Natural killer cell (primary cell): ENCODE data around the gene AVPR2. TPM values are rescaled to one million over a fixed set of nuclear protein-coding genes. Genes with fewer than 3 reads are reported as not detected.

ENCODE experiments used
- ATAC-seq, 3 donors: fragments of 150-1000 bp in 2 of 3; fragments of 200-7000 bp in 1 of 3; cut with Tn5 transposase; 1 replicate in 1 of 3; 2 replicates in 2 of 3; pipeline ENCODE4 v1.10.0; 2021; ENCODE audit warnings: mild to moderate bottlenecking in 2 of 3, moderate library complexity in 2 of 3
- DNase-seq, 2 donors: peaks; one replicate each; pipeline versions ENCODE4 v3.0.0 to v3.0.0-alpha.2; 2013 to 2021; ENCODE audit warnings: mixed read lengths in 1 of 2
- H3K27ac ChIP-seq: one replicate; pipeline ENCODE4 v1.5.1; 2013; ENCODE audit warnings: mild to moderate bottlenecking, low read length
- H3K27me3 ChIP-seq: one replicate; pipeline ENCODE4 v1.6.1; 2013; ENCODE audit warnings: low read length; ENCODE audit not compliant: control insufficient read depth, insufficient read depth
- H3K36me3 ChIP-seq: one replicate; pipeline ENCODE4 v1.6.1; 2013; ENCODE audit warnings: low read length; ENCODE audit not compliant: control insufficient read depth, insufficient read depth
- H3K4me1 ChIP-seq: one replicate; pipeline ENCODE4 v1.6.1; 2013; ENCODE audit warnings: low read length; ENCODE audit not compliant: control insufficient read depth, insufficient read depth
- H3K4me3 ChIP-seq: one replicate; pipeline ENCODE4 v1.5.1; 2013; ENCODE audit warnings: low read length
- H3K9me3 ChIP-seq: one replicate; pipeline ENCODE4 v1.6.1; 2013; ENCODE audit warnings: low read length; ENCODE audit not compliant: control insufficient read depth, insufficient read depth
- H3K27ac Mint-ChIP-seq, 2 donors: one replicate each; pipeline ENCODE4 v1.8.0; 2022; ENCODE audit warnings: mild to moderate bottlenecking in 2 of 2, mixed read lengths in 2 of 2, moderate library complexity in 1 of 2
- H3K27me3 Mint-ChIP-seq, 2 donors: one replicate each; pipeline ENCODE4 v1.8.0; 2022; ENCODE audit warnings: low read depth in 2 of 2, mixed read lengths in 2 of 2
- H3K36me3 Mint-ChIP-seq: one replicate; pipeline ENCODE4 v1.8.0; 2022; ENCODE audit warnings: mixed read lengths
- H3K4me1 Mint-ChIP-seq, 2 donors: one replicate each; pipeline ENCODE4 v1.8.0; 2022; ENCODE audit warnings: mixed read lengths in 2 of 2
- H3K4me3 Mint-ChIP-seq: one replicate; pipeline ENCODE4 v1.8.0; 2022; ENCODE audit warnings: mild to moderate bottlenecking, moderate library complexity, mixed read lengths
- H3K9me3 Mint-ChIP-seq, 2 donors: one replicate each; pipeline ENCODE4 v1.8.0; 2022; ENCODE audit warnings: mixed read lengths in 2 of 2
- CTCF ChIP-seq: fragments of 200-600 bp; IDR thresholded peaks from one replicate; pipeline ENCODE4 v1.8.0; 2022; ENCODE audit warnings: antibody characterized with exemption
- WGBS: methylation state at CpG from one replicate; pipeline ENCODE4 v1.1.7; 2013; ENCODE audit warnings: missing lambda C conversion rate; ENCODE audit not compliant: insufficient coverage; 5-methylcytosine and 5-hydroxymethylcytosine counted together
- intact Hi-C: fragments of 100-400 bp; cut with micrococcal nuclease; formaldehyde crosslinking; loops from one replicate; pipeline ENCODE4 v1.14.2; 2022
- total RNA-seq, 4 donors: library from RNA; stranded (reverse); fragments of 120-200 nt in 1 of 4; gene quantifications; one replicate each; pipeline versions ENCODE4 v1.2.3 to v1.2.4, GENCODE V29; 2013 to 2022

AVPR2 gene
- total RNA-seq, 3 donors from 2014 or later (not counting 1 experiment from before 2014, with no cell fraction given): not detected

DNA sequence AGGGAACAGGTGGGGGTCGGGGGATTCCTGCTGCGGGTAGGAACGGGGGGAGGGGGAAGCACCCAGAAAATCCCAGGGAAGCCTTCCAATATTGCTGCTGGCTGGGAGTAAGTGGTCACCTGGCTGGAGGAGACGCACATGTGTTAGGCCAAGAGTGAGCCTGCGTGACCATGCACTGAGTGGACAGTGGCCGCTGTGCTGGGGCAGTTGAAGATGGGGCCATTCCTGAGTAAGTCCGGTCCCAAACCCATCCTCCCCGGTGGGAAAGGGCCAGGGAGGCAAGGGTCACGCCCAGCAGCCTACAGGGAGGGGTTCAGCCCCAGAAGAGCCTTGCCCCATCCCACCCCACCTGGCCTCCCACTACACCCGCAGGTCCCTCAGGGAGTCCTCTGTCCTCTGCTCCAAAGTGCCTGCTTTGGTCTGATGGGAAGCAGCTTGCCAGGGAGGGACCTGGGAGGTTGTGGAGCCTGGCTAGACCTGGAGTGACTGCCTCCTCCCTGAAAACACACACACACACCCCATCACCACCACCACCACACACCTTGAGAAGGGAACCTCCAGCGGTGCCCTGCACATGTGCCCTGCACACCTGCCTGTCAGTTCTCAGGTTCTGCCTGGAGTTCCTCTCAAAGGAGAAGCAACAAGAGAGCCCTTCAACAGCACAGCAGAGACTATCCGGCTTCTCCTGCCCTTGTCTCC, 24.6 kb upstream of the AVPR2 start:
- 73% methylated on average over 11 of the region's 12 CpGs for WGBS
- TF ChIP-seq CTCF: no peak
- no peak for ATAC-seq
- Mint-ChIP-seq H3K9me3 (no peaks in the 10 kb centered on the region), H3K27me3 (peaks cover 29 to 34% of the 10 kb centered on the region in 2 donors), H3K36me3 (no peaks in the 10 kb centered on the region), H3K4me1 (peaks cover 0 to 16% of the 10 kb centered on the region in 2 donors), H3K4me3 (no peak overlapping the region), H3K27ac (no peak overlapping the region)
- Histone ChIP-seq H3K4me3 (no peak overlapping the region), H3K27me3 (peaks cover 12% of the 10 kb centered on the region), H3K27ac (no peak overlapping the region), H3K4me1 (peaks cover 10% of the 10 kb centered on the region), H3K36me3 (no peaks in the 10 kb centered on the region), H3K9me3 (no peaks in the 10 kb centered on the region)
- intact Hi-C loops: no loop called here
- DNase-seq: no peak

GRCh38 chrX:153880440-153880815, 24.0 kb upstream of the AVPR2 start:
- no peak for ATAC-seq
- Histone ChIP-seq H3K4me1 (peaks cover 16% of the 10 kb centered on the region), H3K27me3 (peaks cover 18% of the 10 kb centered on the region), H3K27ac (no peak overlapping the region), H3K9me3 (no peaks in the 10 kb centered on the region), H3K36me3 (no peaks in the 10 kb centered on the region), H3K4me3 (no peak overlapping the region)
- 41% methylated on average over 4 of the region's 6 CpGs for whole genome bisulfite sequencing
- no peak for DNase-seq
- no peaks in the 10 kb centered on the region for H3K9me3 Mint-ChIP-seq
- H3K27me3 Mint-ChIP-seq: peaks cover 29 to 34% of the 10 kb centered on the region in 2 donors
- no peak for TF ChIP-seq CTCF
- intact Hi-C loops: no loop called here
- H3K4me3 Mint-ChIP-seq: no peak overlapping the region
- no peak overlapping the region for H3K27ac Mint-ChIP-seq
- peaks cover 0 to 11% of the 10 kb centered on the region in 2 donors for H3K4me1 Mint-ChIP-seq
- H3K36me3 Mint-ChIP-seq: no peaks in the 10 kb centered on the region

GRCh38 chrX:153881281-153881680, 23.2 kb upstream of the AVPR2 start:
- Mint-ChIP-seq H3K27me3 (peaks cover 28 to 34% of the 10 kb centered on the region in 2 donors), H3K4me3 (no peak overlapping the region), H3K27ac (no peak overlapping the region), H3K36me3 (no peaks in the 10 kb centered on the region), H3K9me3 (no peaks in the 10 kb centered on the region), H3K4me1 (peaks cover 0 to 11% of the 10 kb centered on the region in 2 donors)
- peaks cover 20% of the 10 kb centered on the region for H3K27me3 ChIP-seq
- no peaks in the 10 kb centered on the region for H3K9me3 ChIP-seq
- DNase-seq (no peak), ATAC-seq (no peak)
- intact Hi-C loops: no loop called here
- no peak overlapping the region for H3K4me3 ChIP-seq
- H3K27ac ChIP-seq: no peak overlapping the region
- H3K36me3 ChIP-seq: no peaks in the 10 kb centered on the region
- 93% methylated on average over 6 of the region's 7 CpGs for WGBS
- no peak for TF ChIP-seq CTCF
- H3K4me1 ChIP-seq: peaks cover 19% of the 10 kb centered on the region

DNA sequence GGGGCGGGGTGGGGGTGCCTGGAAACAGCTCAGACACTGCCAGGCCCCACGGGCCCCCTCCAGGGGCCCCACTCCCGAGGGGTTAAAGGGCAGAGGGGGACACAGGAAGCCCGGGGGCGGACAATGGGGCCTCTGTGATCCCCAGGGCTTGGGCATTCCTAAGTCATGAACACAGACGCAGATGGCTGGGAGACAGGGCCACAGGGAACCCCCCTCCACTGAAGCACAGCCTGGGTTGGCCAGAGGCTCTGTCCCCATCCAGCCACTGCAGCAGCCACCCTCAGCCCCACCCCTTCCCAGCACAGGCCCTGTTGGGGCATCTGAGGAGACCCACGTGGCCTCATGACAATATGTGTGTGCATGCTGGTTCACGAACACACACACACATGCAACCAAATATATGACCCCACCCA, 22.4 kb upstream of the AVPR2 start:
- peaks cover 28 to 34% of the 10 kb centered on the region in 2 donors for H3K27me3 Mint-ChIP-seq
- H3K4me1 Mint-ChIP-seq: peaks cover 0 to 11% of the 10 kb centered on the region in 2 donors
- intact Hi-C loops: no loop called here
- no peak for ATAC-seq
- no peak overlapping the region for H3K27ac ChIP-seq
- peaks cover 24% of the 10 kb centered on the region for H3K27me3 ChIP-seq
- no peaks in the 10 kb centered on the region for H3K9me3 ChIP-seq
- WGBS: 64% methylated on average over 8 of the region's 8 CpGs
- no peak overlapping the region for H3K4me3 ChIP-seq
- H3K27ac Mint-ChIP-seq: no peak overlapping the region
- no peaks in the 10 kb centered on the region for H3K9me3 Mint-ChIP-seq
- no peaks in the 10 kb centered on the region for H3K36me3 Mint-ChIP-seq
- DNase-seq: no peak
- peaks cover 22% of the 10 kb centered on the region for H3K4me1 ChIP-seq
- no peak overlapping the region for H3K4me3 Mint-ChIP-seq
- no peaks in the 10 kb centered on the region for H3K36me3 ChIP-seq
- no peak for TF ChIP-seq CTCF
